ENCODE data around the gene ACIN1.
A peak's percentile ranks its signal among the peaks of the same experiment; 100 is the strongest.

DNA sequence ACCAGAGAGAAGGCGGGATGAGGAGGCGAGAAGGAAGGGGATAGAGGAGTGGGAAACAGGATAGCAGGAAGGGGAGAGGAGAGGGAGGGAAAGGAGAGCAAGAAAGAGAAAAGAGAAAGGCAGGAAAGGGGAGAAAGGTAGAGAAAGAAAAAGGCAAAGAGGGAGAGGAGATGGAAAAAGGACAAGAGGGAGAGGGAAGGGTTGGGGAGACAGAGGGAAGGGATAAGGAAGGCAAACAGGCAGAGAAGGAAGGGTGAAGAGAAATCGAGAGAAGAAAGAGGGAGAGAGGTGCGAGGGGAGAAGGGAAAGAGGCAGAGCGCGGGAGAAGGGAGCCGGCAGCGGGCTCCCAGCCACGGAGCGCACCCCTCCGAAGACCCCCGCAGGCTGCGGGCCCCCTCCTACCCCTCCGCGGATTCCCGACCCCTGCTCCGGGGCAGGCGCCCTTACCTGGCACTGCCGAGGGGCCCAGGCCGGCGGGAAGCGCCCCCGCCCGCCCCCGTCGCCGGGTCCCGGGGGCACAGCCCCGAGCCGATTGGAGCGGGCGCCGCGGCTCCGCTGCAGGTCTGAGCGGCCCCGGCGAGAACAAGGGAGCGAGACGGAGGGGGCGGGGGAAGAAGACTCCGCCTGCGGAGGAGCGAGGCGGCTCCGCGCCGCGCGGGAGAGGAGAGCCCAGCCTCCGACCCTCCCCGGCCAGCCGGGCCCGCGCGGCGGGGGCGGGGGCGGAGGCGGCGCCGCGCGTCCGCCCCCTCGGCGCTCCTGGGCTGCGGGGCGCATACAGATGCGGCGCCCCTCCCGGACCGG, 37.8 kb downstream of the ACIN1 start, which contains the start of gene CDH24:
- no peak for TF ChIP-seq ZNF367 (CRISPR knock-in tag; IDR thresholded peaks at IDR 0.05; ENCODE audit: borderline replicate concordance)
- TF ChIP-seq HIVEP1 (CRISPR knock-in tag; IDR thresholded peaks at IDR 0.05) = no peak
- no peak for TF ChIP-seq NCOA2 (CRISPR knock-in tag; IDR thresholded peaks at IDR 0.05)
- peak; percentile 63; the same call in 1 of the 2 replicates for TF ChIP-seq FOXP1 (IDR thresholded peaks at IDR 0.05)
- TF ChIP-seq FOXP1 (CRISPR knock-in tag; IDR thresholded peaks at IDR 0.05) = no peak
- TF ChIP-seq, protein P1, sequence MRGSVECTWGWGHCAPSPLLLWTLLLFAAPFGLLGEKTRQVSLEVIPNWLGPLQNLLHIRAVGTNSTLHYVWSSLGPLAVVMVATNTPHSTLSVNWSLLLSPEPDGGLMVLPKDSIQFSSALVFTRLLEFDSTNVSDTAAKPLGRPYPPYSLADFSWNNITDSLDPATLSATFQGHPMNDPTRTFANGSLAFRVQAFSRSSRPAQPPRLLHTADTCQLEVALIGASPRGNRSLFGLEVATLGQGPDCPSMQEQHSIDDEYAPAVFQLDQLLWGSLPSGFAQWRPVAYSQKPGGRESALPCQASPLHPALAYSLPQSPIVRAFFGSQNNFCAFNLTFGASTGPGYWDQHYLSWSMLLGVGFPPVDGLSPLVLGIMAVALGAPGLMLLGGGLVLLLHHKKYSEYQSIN (CRISPR knock-in tag; IDR thresholded peaks at IDR 0.05; ENCODE audit: borderline replicate concordance) = no peak
- TF ChIP-seq, protein P2, sequence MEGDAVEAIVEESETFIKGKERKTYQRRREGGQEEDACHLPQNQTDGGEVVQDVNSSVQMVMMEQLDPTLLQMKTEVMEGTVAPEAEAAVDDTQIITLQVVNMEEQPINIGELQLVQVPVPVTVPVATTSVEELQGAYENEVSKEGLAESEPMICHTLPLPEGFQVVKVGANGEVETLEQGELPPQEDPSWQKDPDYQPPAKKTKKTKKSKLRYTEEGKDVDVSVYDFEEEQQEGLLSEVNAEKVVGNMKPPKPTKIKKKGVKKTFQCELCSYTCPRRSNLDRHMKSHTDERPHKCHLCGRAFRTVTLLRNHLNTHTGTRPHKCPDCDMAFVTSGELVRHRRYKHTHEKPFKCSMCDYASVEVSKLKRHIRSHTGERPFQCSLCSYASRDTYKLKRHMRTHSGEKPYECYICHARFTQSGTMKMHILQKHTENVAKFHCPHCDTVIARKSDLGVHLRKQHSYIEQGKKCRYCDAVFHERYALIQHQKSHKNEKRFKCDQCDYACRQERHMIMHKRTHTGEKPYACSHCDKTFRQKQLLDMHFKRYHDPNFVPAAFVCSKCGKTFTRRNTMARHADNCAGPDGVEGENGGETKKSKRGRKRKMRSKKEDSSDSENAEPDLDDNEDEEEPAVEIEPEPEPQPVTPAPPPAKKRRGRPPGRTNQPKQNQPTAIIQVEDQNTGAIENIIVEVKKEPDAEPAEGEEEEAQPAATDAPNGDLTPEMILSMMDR (CRISPR knock-in tag; IDR thresholded peaks at IDR 0.05) = no peak
- TF ChIP-seq, protein P3, sequence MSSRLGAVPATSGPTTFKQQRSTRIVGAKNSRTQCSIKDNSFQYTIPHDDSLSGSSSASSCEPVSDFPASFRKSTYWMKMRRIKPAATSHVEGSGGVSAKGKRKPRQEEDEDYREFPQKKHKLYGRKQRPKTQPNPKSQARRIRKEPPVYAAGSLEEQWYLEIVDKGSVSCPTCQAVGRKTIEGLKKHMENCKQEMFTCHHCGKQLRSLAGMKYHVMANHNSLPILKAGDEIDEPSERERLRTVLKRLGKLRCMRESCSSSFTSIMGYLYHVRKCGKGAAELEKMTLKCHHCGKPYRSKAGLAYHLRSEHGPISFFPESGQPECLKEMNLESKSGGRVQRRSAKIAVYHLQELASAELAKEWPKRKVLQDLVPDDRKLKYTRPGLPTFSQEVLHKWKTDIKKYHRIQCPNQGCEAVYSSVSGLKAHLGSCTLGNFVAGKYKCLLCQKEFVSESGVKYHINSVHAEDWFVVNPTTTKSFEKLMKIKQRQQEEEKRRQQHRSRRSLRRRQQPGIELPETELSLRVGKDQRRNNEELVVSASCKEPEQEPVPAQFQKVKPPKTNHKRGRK (CRISPR knock-in tag; IDR thresholded peaks at IDR 0.05) = peak; percentile 100
- no peak for TF ChIP-seq ATRX (CRISPR knock-in tag; IDR thresholded peaks at IDR 0.05; ENCODE audit: borderline replicate concordance)
- no peak for TF ChIP-seq POLR2A (IDR thresholded peaks at IDR 0.05; ENCODE audit: insufficient read depth in 1 of 2, low read depth in 2 of 2, low read length in 2 of 2)

Measured in HepG2 (cell line).